Peyer's patch (tissue), 4 donors: Measurements from ENCODE around the gene RIPPLY1. TPM values are rescaled to one million over a fixed set of nuclear protein-coding genes. Genes with fewer than 3 reads are reported as not detected.

Experiments used
- DNase-seq, 3 donors: peaks; one replicate each; pipeline ENCODE4 v3.0.0-alpha.2; 2017 to 2019
- H3K27ac ChIP-seq, 4 donors: fragments of 200-600 bp; sonication (generic); one replicate each; pipeline ENCODE4 v1.5.1; 2016 to 2019
- H3K27me3 ChIP-seq, 2 donors: fragments of 200-600 bp; sonication (generic); one replicate each; pipeline ENCODE4 v1.5.1; 2019
- H3K36me3 ChIP-seq, 3 donors: fragments of 200-600 bp; sonication (generic); one replicate each; pipeline ENCODE4 v1.5.1; 2016 to 2019
- H3K4me1 ChIP-seq, 4 donors: fragments of 200-600 bp; sonication (generic); one replicate each; pipeline ENCODE4 v1.5.1; 2016 to 2019
- H3K4me3 ChIP-seq, 4 donors: fragments of 200-600 bp; sonication (generic); 1 replicate in 3 of 4; 2 replicates in 1 of 4; pipeline ENCODE4 v1.5.1; 2016 to 2019; ENCODE audit warnings: mild to moderate bottlenecking in 1 of 4
- H3K9me3 ChIP-seq, 4 donors: fragments of 200-600 bp; sonication (generic); one replicate each; pipeline ENCODE4 v1.5.1; 2016 to 2019; ENCODE audit warnings: mild to moderate bottlenecking in 1 of 4
- POLR2A ChIP-seq, 2 donors: fragments of 450-650 bp; IDR thresholded peaks; one replicate each; pipeline ENCODE4 v1.5.1; 2017; ENCODE audit warnings: antibody characterized with exemption in 2 of 2, mild to moderate bottlenecking in 2 of 2, moderate library complexity in 2 of 2
- total RNA-seq, 4 donors: library from RNA; depleted of rRNA; stranded (reverse); fragments of >200 nt; gene quantifications; one replicate each; pipeline ENCODE4 v1.1.0, GENCODE V29; 2016
- TF ChIP-seq, protein P1 (sequence below), 6 experiments: fragments of 450-650 bp in 4 of 6; fragments of 200-600 bp in 2 of 6; sonication (generic) in 1 of 6; IDR thresholded peaks; one replicate each; pipeline ENCODE4 v1.5.1; 2017 to 2019; ENCODE audit warnings: antibody characterized with exemption in 6 of 6, mild to moderate bottlenecking in 3 of 6, moderate library complexity in 1 of 6

The RIPPLY1 gene
- total RNA-seq, 4 donors from 2014 or later, result not detected

DNA sequence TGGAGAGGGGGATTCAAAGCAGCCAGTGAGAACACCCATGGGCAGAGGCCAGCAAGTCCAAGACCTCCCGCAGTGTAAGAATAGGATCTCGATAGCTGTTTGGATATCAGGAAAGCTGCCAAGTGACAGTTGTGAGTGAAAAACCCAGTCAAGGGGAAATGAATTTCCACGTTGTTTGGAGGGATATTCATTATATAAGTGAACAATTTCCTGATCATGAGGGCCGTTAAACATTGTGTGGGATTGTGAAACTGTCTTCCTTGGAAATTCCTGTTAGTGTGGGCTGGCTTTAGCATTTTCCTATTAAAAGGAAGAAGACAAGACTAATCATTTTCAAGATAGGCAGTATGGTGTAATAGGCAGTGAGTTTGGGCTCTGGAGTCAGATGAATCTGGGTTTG is 32.0 kb upstream of the RIPPLY1 start:
- Histone ChIP-seq H3K36me3 (no peaks in the 10 kb centered on the region), H3K4me3 (no peak overlapping the region), H3K27me3 (no peaks in the 10 kb centered on the region), H3K27ac (no peak overlapping the region), H3K4me1 (peaks cover 0 to 7% (median 0%) of the 10 kb centered on the region in 4 donors), H3K9me3 (no peaks in the 10 kb centered on the region)
- TF ChIP-seq POLR2A (IDR thresholded peaks at IDR 0.05), result no peak
- TF ChIP-seq, protein P1, sequence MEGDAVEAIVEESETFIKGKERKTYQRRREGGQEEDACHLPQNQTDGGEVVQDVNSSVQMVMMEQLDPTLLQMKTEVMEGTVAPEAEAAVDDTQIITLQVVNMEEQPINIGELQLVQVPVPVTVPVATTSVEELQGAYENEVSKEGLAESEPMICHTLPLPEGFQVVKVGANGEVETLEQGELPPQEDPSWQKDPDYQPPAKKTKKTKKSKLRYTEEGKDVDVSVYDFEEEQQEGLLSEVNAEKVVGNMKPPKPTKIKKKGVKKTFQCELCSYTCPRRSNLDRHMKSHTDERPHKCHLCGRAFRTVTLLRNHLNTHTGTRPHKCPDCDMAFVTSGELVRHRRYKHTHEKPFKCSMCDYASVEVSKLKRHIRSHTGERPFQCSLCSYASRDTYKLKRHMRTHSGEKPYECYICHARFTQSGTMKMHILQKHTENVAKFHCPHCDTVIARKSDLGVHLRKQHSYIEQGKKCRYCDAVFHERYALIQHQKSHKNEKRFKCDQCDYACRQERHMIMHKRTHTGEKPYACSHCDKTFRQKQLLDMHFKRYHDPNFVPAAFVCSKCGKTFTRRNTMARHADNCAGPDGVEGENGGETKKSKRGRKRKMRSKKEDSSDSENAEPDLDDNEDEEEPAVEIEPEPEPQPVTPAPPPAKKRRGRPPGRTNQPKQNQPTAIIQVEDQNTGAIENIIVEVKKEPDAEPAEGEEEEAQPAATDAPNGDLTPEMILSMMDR (IDR thresholded peaks at IDR 0.05), result no peak
- no peak for DNase-seq

DNA sequence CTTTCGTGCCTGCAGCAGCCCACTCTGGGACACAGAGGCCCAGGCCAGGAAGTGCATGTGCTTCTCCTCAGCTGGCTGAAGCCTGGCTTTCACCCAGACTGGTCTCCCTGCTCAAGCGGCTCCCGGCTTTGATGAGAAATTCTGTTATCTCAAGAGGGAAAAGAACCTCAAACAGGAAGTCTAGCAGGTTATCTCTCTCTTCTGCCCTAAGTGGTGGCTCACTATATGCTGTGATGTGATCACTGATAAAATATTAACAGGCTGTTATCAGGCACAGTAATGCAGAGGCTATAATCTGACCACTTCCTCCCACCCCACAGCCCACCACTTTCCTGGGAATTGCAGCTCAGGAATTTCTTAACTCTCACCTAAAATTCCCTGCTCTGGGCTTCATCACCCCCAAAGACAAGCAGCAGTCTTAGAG is 30.4 kb upstream of the RIPPLY1 start:
- H3K4me3 ChIP-seq, result no peak overlapping the region
- DNase-seq, result peak in 1 of 3 donors; percentile 54
- H3K27me3 ChIP-seq, result no peaks in the 10 kb centered on the region
- no peaks in the 10 kb centered on the region for H3K9me3 ChIP-seq
- H3K4me1 ChIP-seq, result peaks cover 0 to 7% (median 0%) of the 10 kb centered on the region in 4 donors
- H3K27ac ChIP-seq, result peak overlapping the region in 2 of 4 donors; percentile 65 to 76
- no peaks in the 10 kb centered on the region for H3K36me3 ChIP-seq
- TF ChIP-seq POLR2A (IDR thresholded peaks at IDR 0.05), result no peak
- TF ChIP-seq, protein P1 (IDR thresholded peaks at IDR 0.05), result no peak

DNA sequence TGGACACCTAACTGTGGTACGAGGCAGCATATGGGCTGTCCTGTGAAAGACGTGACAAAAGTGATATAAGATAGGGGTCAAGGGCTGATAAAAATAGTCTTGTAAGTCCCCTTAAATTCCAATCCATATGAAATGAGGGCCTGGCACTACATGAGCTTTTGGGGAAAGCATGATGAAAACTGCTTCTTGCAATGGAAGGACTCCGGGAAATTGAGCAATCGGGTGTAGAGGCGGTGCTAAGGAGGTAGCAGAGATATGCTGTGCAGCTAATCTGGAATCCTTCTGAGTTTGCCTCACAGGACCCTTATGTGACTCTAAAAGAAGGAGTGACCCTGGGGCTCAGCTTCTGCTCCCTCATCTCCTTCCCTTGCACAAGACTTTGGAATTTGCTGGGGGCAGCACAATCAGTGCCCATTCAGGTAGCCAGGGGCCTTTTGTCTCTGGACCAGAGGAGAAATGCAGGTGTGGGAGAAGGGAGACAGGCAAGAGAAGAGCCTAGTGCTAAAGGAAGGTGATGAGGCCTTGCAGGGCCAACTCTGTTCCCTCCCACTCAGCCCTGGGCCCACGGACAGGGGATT is 29.9 kb upstream of the RIPPLY1 start:
- peak overlapping the region in 2 of 4 donors; percentile 65 to 76 for H3K27ac ChIP-seq
- TF ChIP-seq, protein P1 (IDR thresholded peaks at IDR 0.05), result no peak
- no peak for TF ChIP-seq POLR2A (IDR thresholded peaks at IDR 0.05)
- no peaks in the 10 kb centered on the region for H3K36me3 ChIP-seq
- H3K9me3 ChIP-seq, result no peaks in the 10 kb centered on the region
- no peak overlapping the region for H3K4me3 ChIP-seq
- no peaks in the 10 kb centered on the region for H3K27me3 ChIP-seq
- DNase-seq, result peak in 1 of 3 donors; percentile 50
- peaks cover 0 to 7% (median 0%) of the 10 kb centered on the region in 4 donors for H3K4me1 ChIP-seq

DNA sequence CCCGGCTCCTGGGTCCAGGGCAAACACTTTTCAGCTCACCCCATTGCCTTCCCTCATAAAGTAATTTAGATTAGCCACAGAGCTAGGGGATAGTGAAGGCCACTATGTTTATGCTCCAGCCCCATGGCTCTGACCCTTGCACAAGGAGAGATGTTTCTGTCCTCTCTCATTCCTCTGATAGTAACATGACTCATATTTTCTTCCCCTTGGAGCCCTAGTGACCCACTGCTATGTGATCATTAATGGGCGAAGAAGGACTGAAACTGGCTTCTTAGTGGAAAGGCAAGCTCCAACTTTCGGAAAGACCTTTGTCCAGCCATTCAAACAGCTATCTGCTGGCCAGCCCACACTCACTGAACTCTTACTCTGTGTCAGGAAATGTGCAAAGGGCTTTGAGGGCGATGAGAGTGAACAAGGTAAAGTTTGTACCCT is 29.4 kb upstream of the RIPPLY1 start:
- TF ChIP-seq, protein P1 (IDR thresholded peaks at IDR 0.05), result no peak
- no peak for TF ChIP-seq POLR2A (IDR thresholded peaks at IDR 0.05)
- Histone ChIP-seq H3K36me3 (no peaks in the 10 kb centered on the region), H3K4me3 (no peak overlapping the region), H3K27me3 (no peaks in the 10 kb centered on the region), H3K4me1 (peaks cover 0 to 7% (median 0%) of the 10 kb centered on the region in 4 donors), H3K27ac (peak overlapping the region in 2 of 4 donors; percentile 68 to 76), H3K9me3 (no peaks in the 10 kb centered on the region)
- peak in 2 of 3 donors; percentile 46 to 64 for DNase-seq

DNA sequence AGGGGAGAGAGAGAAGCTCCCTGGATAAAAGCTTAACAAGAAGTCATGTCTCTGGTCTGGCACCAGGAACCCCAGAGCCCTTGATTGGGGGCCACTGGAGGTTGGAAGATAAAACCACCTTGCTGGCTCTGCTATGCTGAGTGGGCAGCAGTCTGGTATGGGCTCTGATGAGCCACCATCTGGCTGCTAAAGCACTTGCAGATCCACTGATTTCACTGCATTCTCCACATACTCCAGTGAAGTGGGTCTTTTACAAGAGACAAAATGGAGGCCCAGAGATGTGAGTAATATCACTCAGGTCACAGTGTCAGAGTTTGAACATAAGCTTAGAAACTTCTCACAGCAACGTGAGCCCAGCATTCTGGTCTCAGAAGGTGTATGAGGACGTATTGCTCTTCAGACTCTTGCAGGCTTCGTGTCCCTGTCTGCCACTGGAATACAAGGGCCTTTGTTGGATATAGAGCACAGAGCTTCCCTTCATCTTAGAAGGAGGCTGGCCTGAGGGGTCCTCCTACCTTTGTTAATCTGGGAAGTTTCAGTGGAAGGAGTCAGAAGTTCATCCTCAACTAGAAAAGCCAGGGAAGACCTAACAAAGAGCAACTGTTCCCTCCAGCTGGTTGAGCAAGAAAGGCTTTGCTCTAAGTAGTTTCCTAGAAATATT is 28.8 kb upstream of the RIPPLY1 start:
- H3K36me3 ChIP-seq, result no peaks in the 10 kb centered on the region
- H3K4me1 ChIP-seq, result peaks cover 0 to 7% (median 0%) of the 10 kb centered on the region in 4 donors
- H3K27me3 ChIP-seq, result no peaks in the 10 kb centered on the region
- TF ChIP-seq POLR2A (IDR thresholded peaks at IDR 0.05), result no peak
- TF ChIP-seq, protein P1 (IDR thresholded peaks at IDR 0.05), result no peak
- DNase-seq, result no peak
- peak overlapping the region in 3 of 4 donors; percentile 43 to 76 (median 68) for H3K27ac ChIP-seq
- H3K4me3 ChIP-seq, result peak overlapping the region in 1 of 4 donors; percentile 8
- no peaks in the 10 kb centered on the region for H3K9me3 ChIP-seq
